ENCODE results near the gene ATP8A1. TPM values are rescaled to one million over a fixed set of nuclear protein-coding genes. Genes with fewer than 3 reads are reported as not detected.

The ATP8A1 gene
- total and polyA plus RNA-seq, 2 of the 4 experiments (the other 2 are of a cell fraction) = 0.12 to 0.36 TPM

DNA sequence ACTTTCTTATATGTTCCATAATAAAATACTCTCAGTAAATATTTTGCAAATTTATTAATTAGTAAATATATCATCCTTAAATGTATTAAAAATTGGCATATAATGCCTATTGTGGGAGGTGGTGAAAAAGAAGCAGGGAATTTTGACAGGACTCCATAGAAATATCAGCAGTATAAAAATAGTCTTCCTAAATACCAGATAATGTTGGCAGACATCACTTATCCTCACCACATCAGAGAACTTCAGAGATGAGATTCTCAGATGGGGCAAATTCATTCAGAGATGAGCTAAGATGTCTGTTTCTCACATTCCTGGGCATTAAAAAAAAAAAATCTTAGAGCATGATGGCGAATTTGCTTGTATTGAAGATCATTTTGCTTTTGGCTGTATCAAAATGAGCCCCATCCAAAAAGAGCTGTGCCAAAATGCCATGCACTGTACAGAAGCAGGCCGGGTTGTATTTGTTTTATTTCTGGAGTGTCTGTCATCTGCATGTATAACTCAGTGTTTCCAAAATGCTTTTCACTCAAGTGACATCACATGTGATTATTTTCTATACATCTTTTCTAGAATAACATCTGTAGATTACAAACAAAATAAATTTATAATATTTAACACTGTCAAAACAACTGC lies 41.7 kb downstream of the ATP8A1 start:
- H2BK20ac ChIP-seq (ENCODE audit: low read depth, low read length) = no peak overlapping the region
- no peak overlapping the region for H4K8ac ChIP-seq (ENCODE audit: low read depth in 2 of 2, low read length in 2 of 2)
- H3K27me3 ChIP-seq (ENCODE audit: control insufficient read depth, insufficient read depth, low read length) = no peaks in the 10 kb centered on the region
- ATAC-seq (ENCODE audit: low read depth) (no peak), DNase-seq (no peak)
- TF ChIP-seq, protein P1, sequence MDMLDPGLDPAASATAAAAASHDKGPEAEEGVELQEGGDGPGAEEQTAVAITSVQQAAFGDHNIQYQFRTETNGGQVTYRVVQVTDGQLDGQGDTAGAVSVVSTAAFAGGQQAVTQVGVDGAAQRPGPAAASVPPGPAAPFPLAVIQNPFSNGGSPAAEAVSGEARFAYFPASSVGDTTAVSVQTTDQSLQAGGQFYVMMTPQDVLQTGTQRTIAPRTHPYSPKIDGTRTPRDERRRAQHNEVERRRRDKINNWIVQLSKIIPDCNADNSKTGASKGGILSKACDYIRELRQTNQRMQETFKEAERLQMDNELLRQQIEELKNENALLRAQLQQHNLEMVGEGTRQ (IDR thresholded peaks at IDR 0.05; ENCODE audit: low read depth, low read length) = no peak
- no peak for TF ChIP-seq FOS (IDR thresholded peaks at IDR 0.05; ENCODE audit: low read depth, low read length)
- no peak for TF ChIP-seq MXI1 (IDR thresholded peaks at IDR 0.05; ENCODE audit: borderline replicate concordance, low read depth, low read length)
- no peak for TF ChIP-seq RCOR1 (IDR thresholded peaks at IDR 0.05; ENCODE audit: insufficient replicate concordance, low read length)
- TF ChIP-seq CHD1 (IDR thresholded peaks at IDR 0.05; ENCODE audit: low read depth, low read length) = no peak
- no peak for TF ChIP-seq RFX5 (IDR thresholded peaks at IDR 0.05; ENCODE audit: low read depth, low read length)
- TF ChIP-seq, protein P2, sequence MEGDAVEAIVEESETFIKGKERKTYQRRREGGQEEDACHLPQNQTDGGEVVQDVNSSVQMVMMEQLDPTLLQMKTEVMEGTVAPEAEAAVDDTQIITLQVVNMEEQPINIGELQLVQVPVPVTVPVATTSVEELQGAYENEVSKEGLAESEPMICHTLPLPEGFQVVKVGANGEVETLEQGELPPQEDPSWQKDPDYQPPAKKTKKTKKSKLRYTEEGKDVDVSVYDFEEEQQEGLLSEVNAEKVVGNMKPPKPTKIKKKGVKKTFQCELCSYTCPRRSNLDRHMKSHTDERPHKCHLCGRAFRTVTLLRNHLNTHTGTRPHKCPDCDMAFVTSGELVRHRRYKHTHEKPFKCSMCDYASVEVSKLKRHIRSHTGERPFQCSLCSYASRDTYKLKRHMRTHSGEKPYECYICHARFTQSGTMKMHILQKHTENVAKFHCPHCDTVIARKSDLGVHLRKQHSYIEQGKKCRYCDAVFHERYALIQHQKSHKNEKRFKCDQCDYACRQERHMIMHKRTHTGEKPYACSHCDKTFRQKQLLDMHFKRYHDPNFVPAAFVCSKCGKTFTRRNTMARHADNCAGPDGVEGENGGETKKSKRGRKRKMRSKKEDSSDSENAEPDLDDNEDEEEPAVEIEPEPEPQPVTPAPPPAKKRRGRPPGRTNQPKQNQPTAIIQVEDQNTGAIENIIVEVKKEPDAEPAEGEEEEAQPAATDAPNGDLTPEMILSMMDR (conservative IDR thresholded peaks at IDR 0.05; ENCODE audit: low read depth, low read length) = no peak
- no peak for TF ChIP-seq RAD21 (IDR thresholded peaks at IDR 0.05; ENCODE audit: low read length)
- TF ChIP-seq, protein P3, sequence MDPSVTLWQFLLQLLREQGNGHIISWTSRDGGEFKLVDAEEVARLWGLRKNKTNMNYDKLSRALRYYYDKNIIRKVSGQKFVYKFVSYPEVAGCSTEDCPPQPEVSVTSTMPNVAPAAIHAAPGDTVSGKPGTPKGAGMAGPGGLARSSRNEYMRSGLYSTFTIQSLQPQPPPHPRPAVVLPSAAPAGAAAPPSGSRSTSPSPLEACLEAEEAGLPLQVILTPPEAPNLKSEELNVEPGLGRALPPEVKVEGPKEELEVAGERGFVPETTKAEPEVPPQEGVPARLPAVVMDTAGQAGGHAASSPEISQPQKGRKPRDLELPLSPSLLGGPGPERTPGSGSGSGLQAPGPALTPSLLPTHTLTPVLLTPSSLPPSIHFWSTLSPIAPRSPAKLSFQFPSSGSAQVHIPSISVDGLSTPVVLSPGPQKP (IDR thresholded peaks at IDR 0.05; ENCODE audit: borderline replicate concordance, low read depth, low read length) = no peak
- no peak for TF ChIP-seq MAZ (IDR thresholded peaks at IDR 0.05; ENCODE audit: borderline replicate concordance, low read depth, low read length)
- TF ChIP-seq NFE2L2 (IDR thresholded peaks at IDR 0.05; ENCODE audit: low read depth, low read length) = no peak
- TF ChIP-seq POLR2A (IDR thresholded peaks at IDR 0.05; ENCODE audit: low read depth, low read length) = no peak
- TF ChIP-seq SMC3 (IDR thresholded peaks at IDR 0.05; ENCODE audit: low read depth, low read length) = no peak
- TF ChIP-seq BHLHE40 (IDR thresholded peaks at IDR 0.05; ENCODE audit: low read depth, low read length) = no peak
- TF ChIP-seq CEBPB (IDR thresholded peaks at IDR 0.05; ENCODE audit: low read depth, low read length) = no peak
- H3K9me1 ChIP-seq (ENCODE audit: insufficient read depth, low read length) = no peaks in the 10 kb centered on the region
- H3K18ac ChIP-seq (ENCODE audit: low read depth, low read length) = no peak overlapping the region
- H3K4me3 ChIP-seq (ENCODE audit: insufficient read depth, low read depth, low read length) = no peak overlapping the region
- no peaks in the 10 kb centered on the region for H3K36me3 ChIP-seq (ENCODE audit: control insufficient read depth, insufficient read depth, low read length)
- H3K4me2 ChIP-seq (ENCODE audit: low read depth, low read length) = no peak overlapping the region
- BruUV-seq (replicated peaks) = no TSS peak
- H3K9me3 ChIP-seq (ENCODE audit: control insufficient read depth, insufficient read depth, low read length) = no peaks in the 10 kb centered on the region
- no peak overlapping the region for H3K27ac ChIP-seq (ENCODE audit: insufficient read depth, low read length)
- no peaks in the 10 kb centered on the region for H4K20me1 ChIP-seq (ENCODE audit: insufficient read depth, low read length)
- in situ Hi-C loops (cut with MboI; ENCODE audit: low sequenced_read_pairs) = no loop called here
- H3K79me1 ChIP-seq (ENCODE audit: low read depth in 1 of 2, low read length in 2 of 2) = no peaks in the 10 kb centered on the region
- WGBS, 2 experiments (ENCODE audit: extremely low coverage in 2 of 2, insufficient read length in 1 of 2) = no CpG with 5 or more reads among the region's 2 CpGs
- no peak overlapping the region for H2AFZ ChIP-seq (replicated peaks; ENCODE audit: low read length, poor library complexity)
- dilution Hi-C loops (cut with HindIII; ENCODE audit: low sequenced_read_pairs, unreplicated experiment) = no loop called here
- no peak overlapping the region for H4K5ac ChIP-seq (ENCODE audit: low read depth, low read length)
- H2AK5ac ChIP-seq (ENCODE audit: low read depth, low read length) = no peak overlapping the region
- H2AK9ac ChIP-seq (replicated peaks; ENCODE audit: low read depth, low read length, poor library complexity) = no peak overlapping the region
- no peaks in the 10 kb centered on the region for H3K4me1 ChIP-seq (ENCODE audit: control insufficient read depth, insufficient read depth, low read length)
- H2BK120ac ChIP-seq (ENCODE audit: low read depth, low read length) = no peak overlapping the region
- ChIA-PET CTCF (no interaction called here), POLR2A (ENCODE audit: unreplicated experiment) (no interaction called here)
- no peak overlapping the region for H3K56ac ChIP-seq (ENCODE audit: extremely low read depth, insufficient read depth, low read length)
- no peak overlapping the region for H3K23ac ChIP-seq (ENCODE audit: low read depth, low read length)
- H2BK5ac ChIP-seq (ENCODE audit: low read depth, low read length, poor library complexity, severe bottlenecking) = no peak overlapping the region
- no peak overlapping the region for H3K14ac ChIP-seq (replicated peaks; ENCODE audit: low read depth, low read length)
- H3K4ac ChIP-seq (ENCODE audit: low read depth, low read length) = no peak overlapping the region
- H3K9ac ChIP-seq (ENCODE audit: low read depth, low read length) = no peak overlapping the region
- no peak overlapping the region for H4K91ac ChIP-seq (ENCODE audit: insufficient read depth, low read depth, low read length)
- H2BK15ac ChIP-seq (ENCODE audit: low read depth, low read length) = no peak overlapping the region
- intact Hi-C loops (cut with micrococcal nuclease) = no loop called here

All from IMR-90 (cell line).